Heart left ventricle (tissue), 16 donors: Measurements from ENCODE around the gene EHD4. TPM values are rescaled to one million over a fixed set of nuclear protein-coding genes. Genes with fewer than 3 reads are reported as not detected.

ENCODE experiments used
- ATAC-seq, 4 donors: fragments of 200-7000 bp; cut with Tn5 transposase; one replicate each; pipeline ENCODE4 v1.9.1; 2020 to 2022; ENCODE audit warnings: moderate library complexity in 4 of 4, mild to moderate bottlenecking in 3 of 4, moderate number of reproducible peaks in 1 of 4
- DNase-seq, 5 donors: peaks; one replicate each; pipeline ENCODE4 v3.0.0-alpha.2; 2020
- H3K27ac ChIP-seq, 12 donors: fragments of 200-600 bp; sonication (generic) in 4 of 12; one replicate each; pipeline versions ENCODE4 v1.5.0 to v1.8.0; 2016 to 2022; ENCODE audit warnings: mild to moderate bottlenecking in 2 of 12
- H3K27me3 ChIP-seq, 9 donors: fragments of 200-600 bp; sonication (generic) in 2 of 9; one replicate each; pipeline versions ENCODE4 v1.5.1 to v1.8.0; 2016 to 2022; ENCODE audit warnings: mild to moderate bottlenecking in 3 of 9
- H3K36me3 ChIP-seq, 9 donors: fragments of 200-600 bp; sonication (generic) in 2 of 9; one replicate each; pipeline versions ENCODE4 v1.5.0 to v1.8.0; 2018 to 2022; ENCODE audit warnings: mild to moderate bottlenecking in 2 of 9
- H3K4me1 ChIP-seq, 12 donors: fragments of 200-600 bp; sonication (generic) in 4 of 12; one replicate each; pipeline versions ENCODE4 v1.5.0 to v1.8.0; 2016 to 2022; ENCODE audit warnings: mild to moderate bottlenecking in 3 of 12
- H3K4me3 ChIP-seq, 12 donors: fragments of 200-600 bp; sonication (generic) in 4 of 12; one replicate each; pipeline versions ENCODE4 v1.5.0 to v1.8.0; 2017 to 2022; ENCODE audit warnings: mild to moderate bottlenecking in 9 of 12, moderate library complexity in 4 of 12
- H3K9me3 ChIP-seq, 12 donors: fragments of 200-600 bp; sonication (generic) in 4 of 12; one replicate each; pipeline versions ENCODE4 v1.5.0 to v1.8.0; 2016 to 2022; ENCODE audit warnings: mild to moderate bottlenecking in 1 of 12
- CTCF ChIP-seq, 12 donors: fragments of 200-600 bp; sonication (generic) in 4 of 12; IDR thresholded peaks; one replicate each; pipeline versions ENCODE4 v1.5.0 to v1.8.0; 2018 to 2022; ENCODE audit warnings: antibody characterized with exemption in 12 of 12, mild to moderate bottlenecking in 5 of 12
- POLR2A ChIP-seq, 2 donors: fragments of 450-650 bp; IDR thresholded peaks; one replicate each; pipeline ENCODE4 v1.6.1; 2017; ENCODE audit warnings: antibody characterized with exemption in 2 of 2, mild to moderate bottlenecking in 2 of 2, moderate library complexity in 2 of 2
- WGBS, 4 donors: extraction: QIAGEN DNeasy Blood & Tissue Kit in 2 of 4; methylation state at CpG; one replicate each; pipeline versions ENCODE4 v1.1.5 to v1.1.7; 2013 to 2018; 5-methylcytosine and 5-hydroxymethylcytosine counted together
- intact Hi-C, 10 donors: fragments of 100-400 bp; cut with DNase I; formaldehyde crosslinking; loops; one replicate each; pipeline versions ENCODE4 v1.11.1 to v1.14.2; 2022
- polyA plus RNA-seq, 2 donors: library from polyadenylated mRNA; stranded (reverse); fragments of 200-250 nt; gene quantifications; one replicate each; pipeline ENCODE4 v1.2.3, GENCODE V29; 2013
- total RNA-seq, 9 donors: library from RNA; depleted of rRNA in 2 of 9; stranded (reverse); fragments of >200 nt in 2 of 9; fragmentation: NEBNext Ultra II Directional in 3 of 9; extraction: Animal tissue kit (Norgen Biotek cat#: 25700) in 3 of 9; gene quantifications; one replicate each; pipeline versions ENCODE4 v1.1.0 to v1.2.4, GENCODE V29; 2016 to 2023
- donor health status: ischemic (EF 13 %, LVEDD 7.1; RV severe dilation, severe dysfunction).
- donor health status: healthy with polysubstance abuse.
- donor health status: DM: no; HTN: yes; CAD: no.
- donor health status: DM: no; HTN: no; CAD: no.
- donor health status: ischemic (EF 25% LVEDD 6.9; RV normal size, moderate dysfunction).
- donor health status: ischemic (EF 25% LVEDD 5.7; RV mildly dilated, moderate dysfunction).
- donor health status: healthy.
- donor health status: DM: yes; HTN: yes; CAD: no.
- donor health status: ischemic (EF 35%, LVEDD 5.7; RV mildly dilated, moderate dysfunction).
- donor health status: nonischemic (EF 11% LVEDD 7.7; RV severe dilation, severe dysfunction).
- donor health status: DM: yes; HTN: yes; CAD: no.
- donor health status: PGD.
- donor health status: ischemic (EF 29% LVEDD 5.4; RV normal size, mild dysfunction).
- donor health status: nonischemic (EF 23%, LVEDD 6.1; RV moderate dilation, normal function).

EHD4 gene
- total and polyA plus RNA-seq, 11 donors: 25.6 to 70.8 (median 43.9) TPM

GRCh38 chr15:41922353-41922752, 50.0 kb downstream of the EHD4 start:
- no peak for TF ChIP-seq POLR2A (IDR thresholded peaks at IDR 0.05)
- no peak for TF ChIP-seq CTCF (IDR thresholded peaks at IDR 0.05)
- intact Hi-C loops: loop anchor here in 4 of 10 donors (5.0 to 10.0 kb wide), 3 partner anchors 35 to 132 kb away; partner anchors contain the start of gene EHD4 (in 2 of the 4)
- Histone ChIP-seq H3K4me1 (peaks cover 37 to 100% (median 90%) of the 10 kb centered on the region in 12 donors), H3K27me3 (no peaks in the 10 kb centered on the region), H3K9me3 (no peaks in the 10 kb centered on the region), H3K4me3 (no peak overlapping the region), H3K27ac (peak overlapping the region in 8 of 12 donors; percentile 71 to 92 (median 83)), H3K36me3 (peaks cover 0 to 72% (median 17%) of the 10 kb centered on the region in 9 donors)
- ATAC-seq (no peak), DNase-seq (peak in 1 of 5 donors; percentile 28)
- 75 to 82% (median 79%) methylated on average over 9 of the region's 9 CpGs for WGBS, 4 donors

GRCh38 chr15:41921639-41922038, 50.7 kb downstream of the EHD4 start:
- WGBS, 4 donors: 72 to 77% (median 74%) methylated on average over 5 of the region's 5 CpGs
- no peaks in the 10 kb centered on the region for H3K9me3 ChIP-seq
- no peak for ATAC-seq
- peak overlapping the region in 1 of 12 donors; percentile 5 for H3K4me3 ChIP-seq
- H3K27me3 ChIP-seq: no peaks in the 10 kb centered on the region
- peak overlapping the region in 11 of 12 donors; percentile 61 to 93 (median 83) for H3K27ac ChIP-seq
- intact Hi-C loops: loop anchor here in 4 of 10 donors (5.0 to 10.0 kb wide), 3 partner anchors 36 to 133 kb away; partner anchors contain the start of gene EHD4 (in 2 of the 4)
- peaks cover 0 to 74% (median 17%) of the 10 kb centered on the region in 9 donors for H3K36me3 ChIP-seq
- DNase-seq: no peak
- TF ChIP-seq CTCF (IDR thresholded peaks at IDR 0.05) (no peak), POLR2A (IDR thresholded peaks at IDR 0.05) (no peak)
- H3K4me1 ChIP-seq: peaks cover 35 to 100% (median 89%) of the 10 kb centered on the region in 12 donors

DNA sequence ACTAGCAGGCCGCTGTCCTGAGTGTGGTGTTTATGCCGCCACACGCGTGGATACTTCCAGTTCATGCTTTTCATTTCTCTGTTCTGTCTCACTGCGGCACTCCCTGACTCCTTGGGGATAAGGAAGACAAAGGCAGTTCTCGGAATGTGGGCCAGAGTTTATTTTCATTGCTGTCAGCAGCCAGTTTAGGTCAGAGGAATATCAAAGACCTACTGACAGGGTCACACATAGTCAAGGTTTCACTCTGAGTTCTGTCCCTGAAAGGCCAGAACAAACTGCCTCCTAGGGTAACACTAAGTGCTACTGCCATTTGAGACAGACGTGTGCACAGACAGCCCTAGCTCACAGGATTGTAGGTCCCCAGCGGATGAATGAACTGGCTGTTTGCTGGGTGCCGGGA, 51.2 kb downstream of the EHD4 start:
- no peak for TF ChIP-seq POLR2A (IDR thresholded peaks at IDR 0.05)
- no peak for TF ChIP-seq CTCF (IDR thresholded peaks at IDR 0.05)
- H3K27me3 ChIP-seq: no peaks in the 10 kb centered on the region
- H3K9me3 ChIP-seq: no peaks in the 10 kb centered on the region
- DNase-seq: peak in 1 of 5 donors; percentile 29
- peaks cover 30 to 100% (median 89%) of the 10 kb centered on the region in 12 donors for H3K4me1 ChIP-seq
- H3K4me3 ChIP-seq: peak overlapping the region in 1 of 12 donors; percentile 5
- WGBS, 4 donors: 25 to 31% (median 26%) methylated on average over 9 of the region's 9 CpGs
- H3K27ac ChIP-seq: peak overlapping the region; percentile 3 to 93 (median 83)
- peak; percentile 49 to 71 (median 61) for ATAC-seq
- H3K36me3 ChIP-seq: peaks cover 0 to 77% (median 17%) of the 10 kb centered on the region in 9 donors
- intact Hi-C loops: loop anchor here in 4 of 10 donors (5.0 to 10.0 kb wide), 3 partner anchors 36 to 134 kb away; partner anchors contain the start of gene EHD4 (in 2 of the 4)

GRCh38 chr15:41919954-41920538, 52.3 kb downstream of the EHD4 start:
- TF ChIP-seq POLR2A (IDR thresholded peaks at IDR 0.05) (no peak), CTCF (IDR thresholded peaks at IDR 0.05) (no peak)

More at GRCh38 chr15:41919954-41920538, 52.3 kb downstream of the EHD4 start:
- no peaks in the 10 kb centered on the region for H3K27me3 ChIP-seq
- H3K4me3 ChIP-seq: no peak overlapping the region
- peak overlapping the region; percentile 3 to 93 (median 83) for H3K27ac ChIP-seq
- H3K4me1 ChIP-seq: peaks cover 27 to 100% (median 89%) of the 10 kb centered on the region in 12 donors
- 15 to 24% (median 23%) methylated on average over 3 of the region's 3 CpGs for WGBS, 4 donors
- peak in 3 of 5 donors; percentile 74 to 85 (median 76) for DNase-seq
- intact Hi-C loops: loop anchor here in 7 of 10 donors (5.0 to 10.0 kb wide), 5 partner anchors 37 to 135 kb away; partner anchors contain the start of gene EHD4 (in 4 of the 7)
- peak; percentile 21 to 72 (median 44) for ATAC-seq
- H3K9me3 ChIP-seq: no peaks in the 10 kb centered on the region
- peaks cover 0 to 70% (median 15%) of the 10 kb centered on the region in 9 donors for H3K36me3 ChIP-seq
